A673 (cell line): Measurements from ENCODE around the gene SPEG.

Experiments used
- EZH2 ChIP-seq: fragments of 200-600 bp; sonication (generic); IDR thresholded peaks from 2 replicates; pipeline ENCODE4 v1.6.1; 2017; ENCODE audit warnings: borderline replicate concordance, low read depth, mild to moderate bottlenecking, mixed read lengths, antibody characterized with exemption, low read length; ENCODE audit not compliant: poor library complexity, severe bottlenecking
- TF ChIP-seq, protein P1 (sequence below): fragments of 300-800, 200-600 bp; sonication (generic); conservative IDR thresholded peaks from 2 replicates; pipeline ENCODE4 v1.5.1; 2017; ENCODE audit warnings: low read depth, mild to moderate bottlenecking, antibody characterized with exemption, low read length, moderate library complexity, mixed read lengths

DNA sequence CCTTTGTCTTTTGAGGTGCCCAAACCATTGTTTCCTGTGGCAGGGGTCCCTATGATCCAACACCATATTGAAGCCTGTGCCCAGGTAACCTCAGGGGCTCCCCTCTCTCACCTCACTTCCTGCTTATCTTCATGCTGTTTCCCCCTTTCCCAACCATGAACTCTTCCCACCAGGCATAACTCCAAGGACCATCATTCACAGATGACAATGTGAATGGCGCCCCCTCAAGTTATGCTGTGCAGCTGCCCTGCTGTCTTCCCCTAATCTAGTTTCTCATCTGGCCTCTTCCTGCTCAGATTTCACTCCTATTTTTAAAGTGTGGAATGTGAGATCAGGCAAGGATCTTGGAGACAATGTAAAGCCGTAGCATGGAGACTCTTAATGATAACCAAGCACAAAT is 65.5 kb downstream of the SPEG start:
- TF ChIP-seq, protein P1, sequence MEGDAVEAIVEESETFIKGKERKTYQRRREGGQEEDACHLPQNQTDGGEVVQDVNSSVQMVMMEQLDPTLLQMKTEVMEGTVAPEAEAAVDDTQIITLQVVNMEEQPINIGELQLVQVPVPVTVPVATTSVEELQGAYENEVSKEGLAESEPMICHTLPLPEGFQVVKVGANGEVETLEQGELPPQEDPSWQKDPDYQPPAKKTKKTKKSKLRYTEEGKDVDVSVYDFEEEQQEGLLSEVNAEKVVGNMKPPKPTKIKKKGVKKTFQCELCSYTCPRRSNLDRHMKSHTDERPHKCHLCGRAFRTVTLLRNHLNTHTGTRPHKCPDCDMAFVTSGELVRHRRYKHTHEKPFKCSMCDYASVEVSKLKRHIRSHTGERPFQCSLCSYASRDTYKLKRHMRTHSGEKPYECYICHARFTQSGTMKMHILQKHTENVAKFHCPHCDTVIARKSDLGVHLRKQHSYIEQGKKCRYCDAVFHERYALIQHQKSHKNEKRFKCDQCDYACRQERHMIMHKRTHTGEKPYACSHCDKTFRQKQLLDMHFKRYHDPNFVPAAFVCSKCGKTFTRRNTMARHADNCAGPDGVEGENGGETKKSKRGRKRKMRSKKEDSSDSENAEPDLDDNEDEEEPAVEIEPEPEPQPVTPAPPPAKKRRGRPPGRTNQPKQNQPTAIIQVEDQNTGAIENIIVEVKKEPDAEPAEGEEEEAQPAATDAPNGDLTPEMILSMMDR, result peak; percentile 65
- TF ChIP-seq EZH2, result no peak
